Liver (tissue), 9 donors: ENCODE data around the gene SCGB3A2. TPM values are rescaled to one million over a fixed set of nuclear protein-coding genes. Genes with fewer than 3 reads are reported as not detected.

ENCODE experiments used
- DNase-seq: peaks from one replicate; pipeline ENCODE4 v3.0.0-alpha.2; 2017; ENCODE audit warnings: low spot score
- H3K27ac ChIP-seq, 2 donors: one replicate each; pipeline ENCODE4 v1.7.0; 2013; ENCODE audit warnings: inconsistent platforms in 2 of 2, low read length in 2 of 2, control low read depth in 1 of 2, low read depth in 1 of 2, mild to moderate bottlenecking in 1 of 2
- H3K27me3 ChIP-seq, 4 donors: one replicate each; pipeline versions ENCODE4 v1.6.1 to v1.7.0; 2013; ENCODE audit warnings: low read length in 3 of 4, inconsistent platforms in 1 of 4, mild to moderate bottlenecking in 1 of 4, moderate library complexity in 1 of 4; ENCODE audit not compliant: control insufficient read depth in 4 of 4, insufficient read depth in 4 of 4
- H3K36me3 ChIP-seq, 4 donors: one replicate each; pipeline versions ENCODE4 v1.6.1 to v1.7.0; 2013; ENCODE audit warnings: low read length in 3 of 4, mild to moderate bottlenecking in 3 of 4, low read depth in 1 of 4, moderate library complexity in 1 of 4; ENCODE audit not compliant: control insufficient read depth in 4 of 4, insufficient read depth in 3 of 4
- H3K4me1 ChIP-seq, 4 donors: one replicate each; pipeline versions ENCODE4 v1.6.1 to v1.7.0; 2013; ENCODE audit warnings: low read length in 3 of 4, mild to moderate bottlenecking in 3 of 4, moderate library complexity in 1 of 4; ENCODE audit not compliant: control insufficient read depth in 4 of 4, insufficient read depth in 4 of 4
- H3K4me3 ChIP-seq, 3 donors: one replicate each; pipeline versions ENCODE4 v1.6.1 to v1.7.0; 2013; ENCODE audit warnings: low read length in 3 of 3, control low read depth in 1 of 3, low read depth in 1 of 3, mild to moderate bottlenecking in 1 of 3
- H3K9ac ChIP-seq, 2 donors: one replicate each; pipeline ENCODE4 v1.7.0; 2013; ENCODE audit warnings: low read length in 2 of 2, mild to moderate bottlenecking in 2 of 2, moderate library complexity in 2 of 2, control low read depth in 1 of 2, low read depth in 1 of 2
- H3K9me3 ChIP-seq, 4 donors: one replicate each; pipeline versions ENCODE4 v1.6.1 to v1.7.0; 2013; ENCODE audit warnings: low read length in 3 of 4; ENCODE audit not compliant: control insufficient read depth in 4 of 4
- EGR1 ChIP-seq, 2 donors: IDR thresholded peaks; 2 replicates each; pipeline ENCODE4 v1.6.1; 2016 to 2018; ENCODE audit warnings: antibody characterized with exemption in 2 of 2, low read depth in 2 of 2
- FOXA1 ChIP-seq: IDR thresholded peaks from 2 replicates; pipeline ENCODE4 v1.6.1; 2016; ENCODE audit warnings: antibody characterized with exemption
- GABPA ChIP-seq, 2 donors: IDR thresholded peaks in 1 of 2; conservative IDR thresholded peaks in 1 of 2; 2 replicates each; pipeline ENCODE4 v1.6.1; 2016; ENCODE audit warnings: antibody characterized with exemption in 2 of 2, mild to moderate bottlenecking in 1 of 2, moderate library complexity in 1 of 2
- HNF4A ChIP-seq, 2 donors: conservative IDR thresholded peaks; 2 replicates each; pipeline ENCODE4 v1.6.1; 2016; ENCODE audit warnings: antibody characterized with exemption in 2 of 2, mild to moderate bottlenecking in 2 of 2
- HNF4G ChIP-seq: IDR thresholded peaks from 2 replicates; pipeline ENCODE4 v1.6.1; 2016; ENCODE audit warnings: antibody characterized with exemption
- JUND ChIP-seq, 2 donors: IDR thresholded peaks; 2 replicates each; pipeline ENCODE4 v1.6.1; 2016; ENCODE audit warnings: antibody characterized with exemption in 2 of 2
- NR2F2 ChIP-seq: IDR thresholded peaks from 2 replicates; pipeline ENCODE4 v1.6.1; 2016; ENCODE audit warnings: antibody characterized with exemption
- RAD21 ChIP-seq, 2 donors: IDR thresholded peaks; 2 replicates each; pipeline ENCODE4 v1.6.1; 2016; ENCODE audit warnings: antibody characterized with exemption in 2 of 2, mild to moderate bottlenecking in 2 of 2
- RXRA ChIP-seq, 2 donors: IDR thresholded peaks; 2 replicates each; pipeline ENCODE4 v1.6.1; 2017 to 2018; ENCODE audit warnings: antibody characterized with exemption in 2 of 2, mild to moderate bottlenecking in 1 of 2
- SP1 ChIP-seq: IDR thresholded peaks from 2 replicates; pipeline ENCODE4 v1.6.1; 2018; ENCODE audit warnings: antibody characterized with exemption, mild to moderate bottlenecking
- YY1 ChIP-seq: IDR thresholded peaks from 2 replicates; pipeline ENCODE4 v1.6.1; 2016; ENCODE audit warnings: antibody characterized with exemption, mild to moderate bottlenecking
- WGBS: extraction: QIAGEN DNeasy Blood & Tissue Kit; methylation state at CpG from one replicate; pipeline ENCODE4 v1.1.7; 2013; 5-methylcytosine and 5-hydroxymethylcytosine counted together
- polyA plus RNA-seq, 2 donors: library from polyadenylated mRNA; stranded (reverse) in 1 of 2; unstranded in 1 of 2; fragments of 200-250 nt in 1 of 2; fragments of >200 nt in 1 of 2; fragmentation: Nextera tagmentation in 1 of 2; extraction: Ambion mirVana in 1 of 2; gene quantifications; one replicate each; pipeline versions ENCODE4 v1.2.1 to v1.2.3, GENCODE V29; 2013 to 2015
- total RNA-seq, 2 donors: library from RNA; depleted of rRNA; stranded (reverse); fragments of >200 nt; gene quantifications; one replicate each; pipeline ENCODE4 v1.2.3, GENCODE V29; 2014
- TF ChIP-seq, protein P1 (sequence below): IDR thresholded peaks from 2 replicates; pipeline ENCODE4 v1.6.1; 2016; ENCODE audit warnings: antibody characterized with exemption
- TF ChIP-seq, protein P2 (sequence below): fragments of 150-350 bp; IDR thresholded peaks from 2 replicates; pipeline ENCODE4 v1.5.1; 2017; ENCODE audit warnings: improper control_type of control experiment, low read depth, low read length; ENCODE audit not compliant: missing input control
- TF ChIP-seq, protein P3 (sequence below): IDR thresholded peaks from 2 replicates; pipeline ENCODE4 v1.6.1; 2016; ENCODE audit warnings: antibody characterized with exemption, mild to moderate bottlenecking
- TF ChIP-seq, protein P4 (sequence below): IDR thresholded peaks from 2 replicates; pipeline ENCODE4 v1.6.1; 2016; ENCODE audit warnings: antibody characterized with exemption
- donor health status: healthy.
- donor health status: healthy.
- donor health status: healthy.
- donor health status: healthy.
- donor health status: healthy.

SCGB3A2 gene
- total and polyA plus RNA-seq, 4 donors, result not detected

DNA sequence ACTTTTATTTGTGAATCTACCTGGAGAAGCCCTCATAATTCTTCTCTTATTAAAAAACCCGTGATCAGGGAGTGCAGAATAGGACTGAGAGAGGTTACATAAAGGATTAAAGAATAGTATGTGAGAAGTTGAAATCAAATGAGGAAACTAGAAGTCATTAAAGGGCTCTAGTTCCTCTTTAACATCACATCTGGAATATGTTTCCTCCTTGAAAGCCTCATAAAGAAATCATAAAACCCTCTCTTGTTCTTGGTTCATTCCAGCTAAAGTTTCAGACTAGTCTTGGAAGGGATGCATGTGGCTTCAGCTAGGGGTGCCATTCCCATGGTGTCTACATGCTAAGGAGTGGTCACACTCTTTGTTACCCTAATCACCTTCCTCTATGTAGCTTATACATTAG lies 33.5 kb downstream of the SCGB3A2 start (continued):
- TF ChIP-seq RXRA (IDR thresholded peaks at IDR 0.05) (no peak), HNF4A (conservative IDR thresholded peaks at IDR 0.05) (no peak)

DNA sequence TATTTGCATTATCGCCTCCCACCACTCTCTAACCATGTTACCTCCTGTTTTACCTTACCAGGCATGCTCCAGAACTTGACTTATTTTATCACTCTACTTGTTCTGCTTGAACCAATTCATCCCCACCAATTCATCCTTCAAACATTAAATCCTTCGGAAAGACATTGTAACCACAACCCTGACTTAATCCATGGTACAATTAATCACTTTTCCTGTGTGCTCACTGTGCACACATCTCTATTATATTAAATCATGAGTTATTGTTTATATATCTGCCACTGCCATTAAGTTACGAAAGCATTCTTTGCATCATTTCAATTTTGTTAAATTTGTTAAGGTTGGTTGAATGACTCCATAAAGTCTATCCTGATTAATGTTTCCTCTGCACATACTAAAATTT lies 35.3 kb downstream of the SCGB3A2 start:
- Histone ChIP-seq H3K36me3 (no peaks in the 10 kb centered on the region), H3K27ac (no peak overlapping the region), H3K9ac (no peak overlapping the region), H3K4me3 (no peak overlapping the region), H3K27me3 (no peaks in the 10 kb centered on the region), H3K9me3 (no peaks in the 10 kb centered on the region), H3K4me1 (peaks cover 0 to 8% (median 0%) of the 10 kb centered on the region in 4 donors)
- 96% methylated on average over 3 of the region's 3 CpGs for WGBS
- DNase-seq, result no peak
- TF ChIP-seq HNF4G, result no peak
- no peak for TF ChIP-seq SP1
- no peak for TF ChIP-seq YY1
- no peak for TF ChIP-seq NR2F2
- TF ChIP-seq JUND (IDR thresholded peaks at IDR 0.05), result no peak
- TF ChIP-seq, protein P1, sequence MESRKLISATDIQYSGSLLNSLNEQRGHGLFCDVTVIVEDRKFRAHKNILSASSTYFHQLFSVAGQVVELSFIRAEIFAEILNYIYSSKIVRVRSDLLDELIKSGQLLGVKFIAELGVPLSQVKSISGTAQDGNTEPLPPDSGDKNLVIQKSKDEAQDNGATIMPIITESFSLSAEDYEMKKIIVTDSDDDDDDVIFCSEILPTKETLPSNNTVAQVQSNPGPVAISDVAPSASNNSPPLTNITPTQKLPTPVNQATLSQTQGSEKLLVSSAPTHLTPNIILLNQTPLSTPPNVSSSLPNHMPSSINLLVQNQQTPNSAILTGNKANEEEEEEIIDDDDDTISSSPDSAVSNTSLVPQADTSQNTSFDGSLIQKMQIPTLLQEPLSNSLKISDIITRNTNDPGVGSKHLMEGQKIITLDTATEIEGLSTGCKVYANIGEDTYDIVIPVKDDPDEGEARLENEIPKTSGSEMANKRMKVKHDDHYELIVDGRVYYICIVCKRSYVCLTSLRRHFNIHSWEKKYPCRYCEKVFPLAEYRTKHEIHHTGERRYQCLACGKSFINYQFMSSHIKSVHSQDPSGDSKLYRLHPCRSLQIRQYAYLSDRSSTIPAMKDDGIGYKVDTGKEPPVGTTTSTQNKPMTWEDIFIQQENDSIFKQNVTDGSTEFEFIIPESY, result no peak
- TF ChIP-seq EGR1 (IDR thresholded peaks at IDR 0.05; ENCODE audit: low read depth in 2 of 2), result no peak
- TF ChIP-seq FOXA1, result no peak
- no peak for TF ChIP-seq RAD21 (IDR thresholded peaks at IDR 0.05)
- TF ChIP-seq, protein P2, sequence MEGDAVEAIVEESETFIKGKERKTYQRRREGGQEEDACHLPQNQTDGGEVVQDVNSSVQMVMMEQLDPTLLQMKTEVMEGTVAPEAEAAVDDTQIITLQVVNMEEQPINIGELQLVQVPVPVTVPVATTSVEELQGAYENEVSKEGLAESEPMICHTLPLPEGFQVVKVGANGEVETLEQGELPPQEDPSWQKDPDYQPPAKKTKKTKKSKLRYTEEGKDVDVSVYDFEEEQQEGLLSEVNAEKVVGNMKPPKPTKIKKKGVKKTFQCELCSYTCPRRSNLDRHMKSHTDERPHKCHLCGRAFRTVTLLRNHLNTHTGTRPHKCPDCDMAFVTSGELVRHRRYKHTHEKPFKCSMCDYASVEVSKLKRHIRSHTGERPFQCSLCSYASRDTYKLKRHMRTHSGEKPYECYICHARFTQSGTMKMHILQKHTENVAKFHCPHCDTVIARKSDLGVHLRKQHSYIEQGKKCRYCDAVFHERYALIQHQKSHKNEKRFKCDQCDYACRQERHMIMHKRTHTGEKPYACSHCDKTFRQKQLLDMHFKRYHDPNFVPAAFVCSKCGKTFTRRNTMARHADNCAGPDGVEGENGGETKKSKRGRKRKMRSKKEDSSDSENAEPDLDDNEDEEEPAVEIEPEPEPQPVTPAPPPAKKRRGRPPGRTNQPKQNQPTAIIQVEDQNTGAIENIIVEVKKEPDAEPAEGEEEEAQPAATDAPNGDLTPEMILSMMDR, result no peak
- TF ChIP-seq, protein P3, sequence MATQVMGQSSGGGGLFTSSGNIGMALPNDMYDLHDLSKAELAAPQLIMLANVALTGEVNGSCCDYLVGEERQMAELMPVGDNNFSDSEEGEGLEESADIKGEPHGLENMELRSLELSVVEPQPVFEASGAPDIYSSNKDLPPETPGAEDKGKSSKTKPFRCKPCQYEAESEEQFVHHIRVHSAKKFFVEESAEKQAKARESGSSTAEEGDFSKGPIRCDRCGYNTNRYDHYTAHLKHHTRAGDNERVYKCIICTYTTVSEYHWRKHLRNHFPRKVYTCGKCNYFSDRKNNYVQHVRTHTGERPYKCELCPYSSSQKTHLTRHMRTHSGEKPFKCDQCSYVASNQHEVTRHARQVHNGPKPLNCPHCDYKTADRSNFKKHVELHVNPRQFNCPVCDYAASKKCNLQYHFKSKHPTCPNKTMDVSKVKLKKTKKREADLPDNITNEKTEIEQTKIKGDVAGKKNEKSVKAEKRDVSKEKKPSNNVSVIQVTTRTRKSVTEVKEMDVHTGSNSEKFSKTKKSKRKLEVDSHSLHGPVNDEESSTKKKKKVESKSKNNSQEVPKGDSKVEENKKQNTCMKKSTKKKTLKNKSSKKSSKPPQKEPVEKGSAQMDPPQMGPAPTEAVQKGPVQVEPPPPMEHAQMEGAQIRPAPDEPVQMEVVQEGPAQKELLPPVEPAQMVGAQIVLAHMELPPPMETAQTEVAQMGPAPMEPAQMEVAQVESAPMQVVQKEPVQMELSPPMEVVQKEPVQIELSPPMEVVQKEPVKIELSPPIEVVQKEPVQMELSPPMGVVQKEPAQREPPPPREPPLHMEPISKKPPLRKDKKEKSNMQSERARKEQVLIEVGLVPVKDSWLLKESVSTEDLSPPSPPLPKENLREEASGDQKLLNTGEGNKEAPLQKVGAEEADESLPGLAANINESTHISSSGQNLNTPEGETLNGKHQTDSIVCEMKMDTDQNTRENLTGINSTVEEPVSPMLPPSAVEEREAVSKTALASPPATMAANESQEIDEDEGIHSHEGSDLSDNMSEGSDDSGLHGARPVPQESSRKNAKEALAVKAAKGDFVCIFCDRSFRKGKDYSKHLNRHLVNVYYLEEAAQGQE, result no peak
- TF ChIP-seq GABPA (IDR thresholded peaks at IDR 0.05 in 1 of 2, conservative IDR thresholded peaks at IDR 0.05 in 1 of 2), result no peak

DNA sequence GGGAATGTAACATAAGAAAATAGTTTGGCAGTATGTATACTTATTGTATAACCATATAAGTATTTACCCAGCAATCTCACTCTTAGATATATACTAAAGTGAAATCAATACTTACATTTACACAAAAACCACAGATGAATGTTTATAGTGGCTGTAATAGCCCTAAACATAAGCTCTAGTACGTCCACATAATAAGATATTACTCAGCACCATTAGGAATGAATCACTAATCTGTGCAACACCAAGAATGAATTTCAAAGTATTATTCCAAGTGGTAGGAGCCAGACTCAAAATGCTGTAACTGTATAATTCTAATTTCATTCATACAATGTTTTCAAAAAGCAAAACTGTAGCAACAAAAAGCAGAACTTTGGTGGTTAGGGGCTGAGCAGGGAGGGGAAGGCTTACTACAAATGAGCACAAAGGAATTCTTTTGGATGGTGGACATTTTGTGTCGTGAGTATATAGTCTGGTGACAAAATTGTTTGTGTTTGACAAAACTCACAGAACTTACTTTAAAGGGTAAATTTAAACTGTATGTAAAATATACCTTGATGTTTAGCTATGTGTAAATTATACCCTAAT lies 39.7 kb downstream of the SCGB3A2 start:
- Histone ChIP-seq H3K27me3 (no peaks in the 10 kb centered on the region), H3K36me3 (no peaks in the 10 kb centered on the region), H3K4me3 (no peak overlapping the region), H3K4me1 (no peaks in the 10 kb centered on the region), H3K9ac (no peak overlapping the region), H3K9me3 (no peaks in the 10 kb centered on the region), H3K27ac (no peak overlapping the region)
- DNase-seq, result no peak
- TF ChIP-seq SP1 (no peak), FOXA1 (no peak), RAD21 (IDR thresholded peaks at IDR 0.05) (no peak), EGR1 (IDR thresholded peaks at IDR 0.05; ENCODE audit: low read depth in 2 of 2) (no peak), YY1 (no peak), HNF4A (conservative IDR thresholded peaks at IDR 0.05) (no peak), HNF4G (no peak), NR2F2 (no peak)
- TF ChIP-seq, protein P4, sequence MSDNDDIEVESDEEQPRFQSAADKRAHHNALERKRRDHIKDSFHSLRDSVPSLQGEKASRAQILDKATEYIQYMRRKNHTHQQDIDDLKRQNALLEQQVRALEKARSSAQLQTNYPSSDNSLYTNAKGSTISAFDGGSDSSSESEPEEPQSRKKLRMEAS, result no peak
- TF ChIP-seq, protein P2, result no peak
- 66% methylated on average over 2 of the region's 2 CpGs for WGBS
